ENCODE results near the gene MBNL2. TPM values are rescaled to one million over a fixed set of nuclear protein-coding genes. Genes with fewer than 3 reads are reported as not detected.
"Not testable (repeated sequence)": the region's sequence is repeated elsewhere in the genome, so short reads cannot be mapped to it uniquely, and the experiment has no call there.

MBNL2 gene
- total RNA-seq, 1 donor from 2014 or later: 43.7 TPM

- H3K4me1 Mint-ChIP-seq (ENCODE audit: unreplicated experiment): no peaks in the 10 kb centered on the region
Observed at GRCh38 chr13:97200081-97200942, 21.8 kb upstream of the MBNL2 start.

GRCh38 chr13:97202761-97203160 is 19.4 kb upstream of the MBNL2 start:
- peaks cover 6% of the 10 kb centered on the region for H3K4me1 Mint-ChIP-seq (ENCODE audit: unreplicated experiment)
- TF ChIP-seq CTCF (conservative IDR thresholded peaks at IDR 0.05): no peak

More at GRCh38 chr13:97200081-97200942, 21.8 kb upstream of the MBNL2 start:
- Mint-ChIP-seq H3K27ac (no peak overlapping the region), H3K4me3 (no peak overlapping the region), H3K9me3 (peaks cover 8% of the 10 kb centered on the region), H3K27me3 (no peaks in the 10 kb centered on the region), H3K36me3 (no peaks in the 10 kb centered on the region)
- no peak for TF ChIP-seq CTCF (conservative IDR thresholded peaks at IDR 0.05)
- DNase-seq (ENCODE audit: extremely low spot score, unreplicated experiment): no peak

GRCh38 chr13:97205465-97205864 is 16.7 kb upstream of the MBNL2 start:
- H3K4me3 Mint-ChIP-seq: no peak overlapping the region
- no peaks in the 10 kb centered on the region for H3K27me3 Mint-ChIP-seq
- no peak overlapping the region for H3K27ac Mint-ChIP-seq
- TF ChIP-seq CTCF (conservative IDR thresholded peaks at IDR 0.05): no peak
- no peaks in the 10 kb centered on the region for H3K36me3 Mint-ChIP-seq
- H3K4me1 Mint-ChIP-seq (ENCODE audit: unreplicated experiment): peaks cover 6% of the 10 kb centered on the region
- DNase-seq (ENCODE audit: extremely low spot score, unreplicated experiment): no peak
- peaks cover 11% of the 10 kb centered on the region for H3K9me3 Mint-ChIP-seq

More at GRCh38 chr13:97202761-97203160, 19.4 kb upstream of the MBNL2 start:
- no peak overlapping the region for H3K4me3 Mint-ChIP-seq
- no peak overlapping the region for H3K27ac Mint-ChIP-seq
- H3K36me3 Mint-ChIP-seq: no peaks in the 10 kb centered on the region
- no peak for DNase-seq (ENCODE audit: extremely low spot score, unreplicated experiment)
- H3K9me3 Mint-ChIP-seq: peaks cover 17% of the 10 kb centered on the region
- H3K27me3 Mint-ChIP-seq: no peaks in the 10 kb centered on the region

GRCh38 chr13:97205982-97206381 is 16.2 kb upstream of the MBNL2 start:
- Mint-ChIP-seq H3K27me3 (no peaks in the 10 kb centered on the region), H3K9me3 (peaks cover 11% of the 10 kb centered on the region), H3K4me1 (ENCODE audit: unreplicated experiment) (peaks cover 7% of the 10 kb centered on the region), H3K36me3 (no peaks in the 10 kb centered on the region), H3K4me3 (no peak overlapping the region), H3K27ac (peak overlapping the region; percentile 29)
- no peak for DNase-seq (ENCODE audit: extremely low spot score, unreplicated experiment)
- TF ChIP-seq CTCF (conservative IDR thresholded peaks at IDR 0.05): no peak

GRCh38 chr13:97207252-97207651 is 14.9 kb upstream of the MBNL2 start:
- H3K27ac Mint-ChIP-seq; H3K27me3 Mint-ChIP-seq; H3K4me3 Mint-ChIP-seq; DNase-seq (ENCODE audit: extremely low spot score, unreplicated experiment); H3K36me3 Mint-ChIP-seq: not testable (repeated sequence)
- Mint-ChIP-seq H3K9me3 (peaks cover 11% of the 10 kb centered on the region), H3K4me1 (ENCODE audit: unreplicated experiment) (peaks cover 13% of the 10 kb centered on the region)

- H3K4me1 Mint-ChIP-seq (ENCODE audit: unreplicated experiment): peaks cover 7% of the 10 kb centered on the region
- H3K27ac Mint-ChIP-seq: peak overlapping the region; percentile 75
- no peak overlapping the region for H3K4me3 Mint-ChIP-seq
- H3K36me3 Mint-ChIP-seq: no peaks in the 10 kb centered on the region
- H3K27me3 Mint-ChIP-seq: no peaks in the 10 kb centered on the region
- H3K9me3 Mint-ChIP-seq: peaks cover 11% of the 10 kb centered on the region
- DNase-seq (ENCODE audit: extremely low spot score, unreplicated experiment): no peak
- TF ChIP-seq CTCF (conservative IDR thresholded peaks at IDR 0.05): no peak
Observed at GRCh38 chr13:97211300-97211699, 10.8 kb upstream of the MBNL2 start.
